HCT116 (cell line): ENCODE results near the gene SYNE1.

ENCODE experiments used
- CEBPB ChIP-seq: IDR thresholded peaks from 2 replicates; pipeline ENCODE4 v1.6.1; 2012; ENCODE audit warnings: low read depth
- EGR1 ChIP-seq: IDR thresholded peaks from 2 replicates; pipeline ENCODE4 v1.6.1; 2012; ENCODE audit warnings: low read depth
- EZH2 ChIP-seq: fragments of 200-600 bp; sonication (generic); IDR thresholded peaks from 2 replicates; pipeline ENCODE4 v1.6.1; 2017; ENCODE audit warnings: antibody characterized with exemption, mixed run types
- EZH2phosphoT487 ChIP-seq: fragments of 200-600 bp; IDR thresholded peaks from 2 replicates; pipeline ENCODE4 v1.6.1; 2018; ENCODE audit warnings: antibody characterized with exemption, borderline replicate concordance
- JUND ChIP-seq: IDR thresholded peaks from 2 replicates; pipeline ENCODE4 v1.6.1; 2012
- POLR2A ChIP-seq: IDR thresholded peaks from 2 replicates; pipeline ENCODE4 v1.7.0; 2011; ENCODE audit warnings: borderline replicate concordance; ENCODE audit not compliant: insufficient read depth, insufficient read length; ENCODE audit errors: extremely low read depth
- POLR2AphosphoS5 ChIP-seq: IDR thresholded peaks from 2 replicates; pipeline ENCODE4 v1.6.1; 2011; ENCODE audit warnings: mild to moderate bottlenecking, low read depth, low read length, moderate library complexity
- RAD21 ChIP-seq: IDR thresholded peaks from 2 replicates; pipeline ENCODE4 v1.6.1; 2012; ENCODE audit warnings: low read depth, mild to moderate bottlenecking
- SP1 ChIP-seq: IDR thresholded peaks from 2 replicates; pipeline ENCODE4 v1.6.1; 2012; ENCODE audit warnings: low read depth
- YY1 ChIP-seq: IDR thresholded peaks from 2 replicates; pipeline ENCODE4 v1.6.1; 2011; ENCODE audit warnings: low read length, low read depth, moderate library complexity, mild to moderate bottlenecking; ENCODE audit not compliant: insufficient replicate concordance; ENCODE audit errors: extremely low read depth
- ZFX ChIP-seq: fragments of 450-650 bp; IDR thresholded peaks from 2 replicates; pipeline ENCODE4 v1.6.1; 2017
- TF ChIP-seq, protein P1 (sequence below): IDR thresholded peaks from 2 replicates; pipeline ENCODE4 v1.6.1; 2012; ENCODE audit warnings: low read depth
- TF ChIP-seq, protein P2 (sequence below), 3 experiments: fragments of 200-600 bp in 1 of 3; sonication (generic) in 1 of 3; IDR thresholded peaks in 2 of 3; conservative IDR thresholded peaks in 1 of 3; 2 replicates each; pipeline ENCODE4 v1.5.1; 2012 to 2017; ENCODE audit warnings: low read depth in 2 of 3, low read length in 2 of 3, antibody characterized with exemption in 1 of 3, borderline replicate concordance in 1 of 3, control low read depth in 1 of 3, mild to moderate bottlenecking in 1 of 3, mixed read lengths in 1 of 3, mixed run types in 1 of 3, moderate library complexity in 1 of 3; ENCODE audit not compliant: insufficient read depth in 1 of 3
- TF ChIP-seq, protein P3 (sequence below): IDR thresholded peaks from 2 replicates; pipeline ENCODE4 v1.6.1; 2012

DNA sequence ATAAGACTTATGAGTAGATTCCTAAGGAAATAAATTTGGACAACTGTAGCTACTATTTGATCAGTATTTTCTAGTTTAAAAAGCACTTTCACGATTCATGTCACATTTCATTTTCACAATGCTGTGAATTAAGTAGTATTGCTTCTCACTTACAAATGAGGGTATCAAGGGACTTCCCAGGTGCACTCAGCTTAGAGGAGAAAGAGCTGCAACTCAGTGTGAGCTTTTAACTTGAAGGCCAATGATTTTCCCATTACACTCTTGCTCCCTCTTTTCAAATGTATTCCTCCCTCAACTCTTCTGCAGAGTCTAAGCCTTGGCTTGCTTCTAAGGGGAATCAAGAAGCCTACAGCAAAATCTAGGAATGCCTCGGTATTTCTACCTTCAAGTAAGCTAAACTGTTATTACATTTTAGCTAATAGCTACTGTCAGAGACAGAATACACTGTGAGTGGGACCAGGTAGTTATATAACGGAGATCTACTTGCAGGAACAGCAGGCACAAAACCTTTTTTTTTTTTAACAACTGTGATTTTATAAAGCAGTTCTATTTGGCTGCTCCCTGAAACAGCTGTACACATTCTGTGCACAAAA, 339.0 kb downstream of the SYNE1 start:
- TF ChIP-seq, protein P1, sequence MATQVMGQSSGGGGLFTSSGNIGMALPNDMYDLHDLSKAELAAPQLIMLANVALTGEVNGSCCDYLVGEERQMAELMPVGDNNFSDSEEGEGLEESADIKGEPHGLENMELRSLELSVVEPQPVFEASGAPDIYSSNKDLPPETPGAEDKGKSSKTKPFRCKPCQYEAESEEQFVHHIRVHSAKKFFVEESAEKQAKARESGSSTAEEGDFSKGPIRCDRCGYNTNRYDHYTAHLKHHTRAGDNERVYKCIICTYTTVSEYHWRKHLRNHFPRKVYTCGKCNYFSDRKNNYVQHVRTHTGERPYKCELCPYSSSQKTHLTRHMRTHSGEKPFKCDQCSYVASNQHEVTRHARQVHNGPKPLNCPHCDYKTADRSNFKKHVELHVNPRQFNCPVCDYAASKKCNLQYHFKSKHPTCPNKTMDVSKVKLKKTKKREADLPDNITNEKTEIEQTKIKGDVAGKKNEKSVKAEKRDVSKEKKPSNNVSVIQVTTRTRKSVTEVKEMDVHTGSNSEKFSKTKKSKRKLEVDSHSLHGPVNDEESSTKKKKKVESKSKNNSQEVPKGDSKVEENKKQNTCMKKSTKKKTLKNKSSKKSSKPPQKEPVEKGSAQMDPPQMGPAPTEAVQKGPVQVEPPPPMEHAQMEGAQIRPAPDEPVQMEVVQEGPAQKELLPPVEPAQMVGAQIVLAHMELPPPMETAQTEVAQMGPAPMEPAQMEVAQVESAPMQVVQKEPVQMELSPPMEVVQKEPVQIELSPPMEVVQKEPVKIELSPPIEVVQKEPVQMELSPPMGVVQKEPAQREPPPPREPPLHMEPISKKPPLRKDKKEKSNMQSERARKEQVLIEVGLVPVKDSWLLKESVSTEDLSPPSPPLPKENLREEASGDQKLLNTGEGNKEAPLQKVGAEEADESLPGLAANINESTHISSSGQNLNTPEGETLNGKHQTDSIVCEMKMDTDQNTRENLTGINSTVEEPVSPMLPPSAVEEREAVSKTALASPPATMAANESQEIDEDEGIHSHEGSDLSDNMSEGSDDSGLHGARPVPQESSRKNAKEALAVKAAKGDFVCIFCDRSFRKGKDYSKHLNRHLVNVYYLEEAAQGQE, result no peak
- TF ChIP-seq JUND (no peak), POLR2A (no peak), EGR1 (no peak), POLR2AphosphoS5 (no peak), EZH2 (no peak), YY1 (no peak), EZH2phosphoT487 (no peak), RAD21 (no peak), CEBPB (no peak), ZFX (no peak), SP1 (no peak)
- TF ChIP-seq, protein P2, sequence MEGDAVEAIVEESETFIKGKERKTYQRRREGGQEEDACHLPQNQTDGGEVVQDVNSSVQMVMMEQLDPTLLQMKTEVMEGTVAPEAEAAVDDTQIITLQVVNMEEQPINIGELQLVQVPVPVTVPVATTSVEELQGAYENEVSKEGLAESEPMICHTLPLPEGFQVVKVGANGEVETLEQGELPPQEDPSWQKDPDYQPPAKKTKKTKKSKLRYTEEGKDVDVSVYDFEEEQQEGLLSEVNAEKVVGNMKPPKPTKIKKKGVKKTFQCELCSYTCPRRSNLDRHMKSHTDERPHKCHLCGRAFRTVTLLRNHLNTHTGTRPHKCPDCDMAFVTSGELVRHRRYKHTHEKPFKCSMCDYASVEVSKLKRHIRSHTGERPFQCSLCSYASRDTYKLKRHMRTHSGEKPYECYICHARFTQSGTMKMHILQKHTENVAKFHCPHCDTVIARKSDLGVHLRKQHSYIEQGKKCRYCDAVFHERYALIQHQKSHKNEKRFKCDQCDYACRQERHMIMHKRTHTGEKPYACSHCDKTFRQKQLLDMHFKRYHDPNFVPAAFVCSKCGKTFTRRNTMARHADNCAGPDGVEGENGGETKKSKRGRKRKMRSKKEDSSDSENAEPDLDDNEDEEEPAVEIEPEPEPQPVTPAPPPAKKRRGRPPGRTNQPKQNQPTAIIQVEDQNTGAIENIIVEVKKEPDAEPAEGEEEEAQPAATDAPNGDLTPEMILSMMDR (IDR thresholded peaks at IDR 0.05 in 2 of 3, conservative IDR thresholded peaks at IDR 0.05 in 1 of 3; ENCODE audit: borderline replicate concordance in 1 of 3, insufficient read depth in 1 of 3, low read depth in 2 of 3, low read length in 2 of 3), result no peak
- TF ChIP-seq, protein P3, sequence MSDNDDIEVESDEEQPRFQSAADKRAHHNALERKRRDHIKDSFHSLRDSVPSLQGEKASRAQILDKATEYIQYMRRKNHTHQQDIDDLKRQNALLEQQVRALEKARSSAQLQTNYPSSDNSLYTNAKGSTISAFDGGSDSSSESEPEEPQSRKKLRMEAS, result no peak
